Lower leg skin (tissue), 4 donors: ENCODE data around the gene CDK17. TPM values are rescaled to one million over a fixed set of nuclear protein-coding genes. Genes with fewer than 3 reads are reported as not detected.
"Not testable (repeated sequence)": the region's sequence is repeated elsewhere in the genome, so short reads cannot be mapped to it uniquely, and the experiment has no call there.

Experiments
- DNase-seq, 2 donors: peaks; one replicate each; pipeline ENCODE4 v3.0.0-alpha.2; 2019; ENCODE audit warnings: low spot score in 2 of 2
- H3K4me3 ChIP-seq: fragments of 200-600 bp; sonication (generic); 2 replicates; pipeline ENCODE4 v1.5.1; 2017; ENCODE audit warnings: mild to moderate bottlenecking, low read depth; ENCODE audit not compliant: poor library complexity, severe bottlenecking
- POLR2A ChIP-seq, 2 donors: fragments of 450-650 bp; IDR thresholded peaks; one replicate each; pipeline ENCODE4 v1.6.1; 2016 to 2017; ENCODE audit warnings: antibody characterized with exemption in 2 of 2, mild to moderate bottlenecking in 1 of 2, moderate library complexity in 1 of 2
- WGBS, 2 donors: methylation state at CpG; one replicate each; pipeline ENCODE4 v1.1.5; 2018; 5-methylcytosine and 5-hydroxymethylcytosine counted together
- intact Hi-C: fragments of 100-400 bp; cut with DNase I; formaldehyde crosslinking; loops from one replicate; pipeline ENCODE4 v1.15.0; 2023; ENCODE audit warnings: low total_unique reads
- total RNA-seq, 4 donors: library from RNA; depleted of rRNA; stranded (reverse); fragments of >200 nt; gene quantifications; one replicate each; pipeline ENCODE4 v1.1.0, GENCODE V29; 2016
- TF ChIP-seq, protein P1 (sequence below), 3 donors: fragments of 450-650 bp; IDR thresholded peaks; one replicate each; pipeline ENCODE4 v1.5.1; 2016; ENCODE audit warnings: antibody characterized with exemption in 3 of 3, mild to moderate bottlenecking in 3 of 3, moderate library complexity in 2 of 3

Gene CDK17
- total RNA-seq, 4 donors from 2014 or later, result 27.3 to 41.9 (median 30.8) TPM

DNA sequence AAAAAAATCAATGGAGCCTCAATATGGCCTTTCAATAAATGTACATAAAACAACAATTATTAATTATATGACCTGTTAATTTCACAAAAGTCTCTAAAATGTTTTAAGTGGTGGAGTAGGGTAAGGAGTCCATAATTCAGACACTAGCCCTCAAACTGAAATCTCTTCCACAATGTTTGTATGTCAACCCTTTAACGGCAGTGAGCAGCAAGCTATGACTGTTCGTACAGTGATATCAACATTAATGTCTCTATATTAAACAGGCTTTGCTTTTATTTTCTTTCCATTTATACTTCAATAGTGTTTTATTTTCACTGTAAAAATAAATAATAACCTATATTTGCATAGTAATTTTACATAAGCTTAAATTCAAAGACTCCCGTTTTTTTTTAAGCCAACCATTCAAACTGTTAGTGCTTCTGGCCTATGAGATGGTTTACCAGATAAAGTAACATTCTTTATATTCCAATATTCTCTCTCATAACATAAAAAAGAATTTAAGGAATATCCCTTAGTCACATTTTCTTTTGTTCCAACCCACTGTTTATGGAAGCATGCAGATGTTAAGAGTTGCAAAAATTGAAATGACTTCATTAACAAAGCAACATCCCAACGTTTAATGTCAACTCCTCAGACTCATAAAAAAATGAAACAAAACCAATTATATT, 2.3 kb downstream of the CDK17 start:
- TF ChIP-seq, protein P1, sequence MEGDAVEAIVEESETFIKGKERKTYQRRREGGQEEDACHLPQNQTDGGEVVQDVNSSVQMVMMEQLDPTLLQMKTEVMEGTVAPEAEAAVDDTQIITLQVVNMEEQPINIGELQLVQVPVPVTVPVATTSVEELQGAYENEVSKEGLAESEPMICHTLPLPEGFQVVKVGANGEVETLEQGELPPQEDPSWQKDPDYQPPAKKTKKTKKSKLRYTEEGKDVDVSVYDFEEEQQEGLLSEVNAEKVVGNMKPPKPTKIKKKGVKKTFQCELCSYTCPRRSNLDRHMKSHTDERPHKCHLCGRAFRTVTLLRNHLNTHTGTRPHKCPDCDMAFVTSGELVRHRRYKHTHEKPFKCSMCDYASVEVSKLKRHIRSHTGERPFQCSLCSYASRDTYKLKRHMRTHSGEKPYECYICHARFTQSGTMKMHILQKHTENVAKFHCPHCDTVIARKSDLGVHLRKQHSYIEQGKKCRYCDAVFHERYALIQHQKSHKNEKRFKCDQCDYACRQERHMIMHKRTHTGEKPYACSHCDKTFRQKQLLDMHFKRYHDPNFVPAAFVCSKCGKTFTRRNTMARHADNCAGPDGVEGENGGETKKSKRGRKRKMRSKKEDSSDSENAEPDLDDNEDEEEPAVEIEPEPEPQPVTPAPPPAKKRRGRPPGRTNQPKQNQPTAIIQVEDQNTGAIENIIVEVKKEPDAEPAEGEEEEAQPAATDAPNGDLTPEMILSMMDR (IDR thresholded peaks at IDR 0.05), result no peak
- TF ChIP-seq POLR2A (IDR thresholded peaks at IDR 0.05), result no peak
- no peak overlapping the region for H3K4me3 ChIP-seq
- intact Hi-C loops, result no loop called here
- no peak for DNase-seq
- 33 to 35% methylated on average over 4 of the region's 4 CpGs for WGBS, 2 donors

DNA sequence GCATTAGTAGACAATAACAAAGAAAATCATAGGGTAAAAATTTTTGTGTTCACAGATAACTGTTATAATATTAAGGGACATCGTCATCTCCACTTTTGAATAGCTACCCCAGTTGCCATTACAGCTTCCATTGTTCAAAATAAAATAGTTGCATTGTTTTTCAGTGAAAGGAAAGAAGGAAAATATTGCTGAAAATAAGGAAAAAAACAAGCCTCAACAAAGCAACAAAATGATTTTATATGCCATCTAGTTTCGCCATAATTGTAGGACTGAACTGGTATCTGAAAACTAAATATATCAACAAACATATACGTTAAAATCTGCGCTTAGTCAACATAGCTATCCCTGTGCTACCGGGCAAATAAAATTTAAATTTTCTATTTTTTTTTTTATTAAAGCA, 3.3 kb downstream of the CDK17 start:
- no peak for DNase-seq
- TF ChIP-seq POLR2A (IDR thresholded peaks at IDR 0.05), result no peak
- TF ChIP-seq, protein P1 (IDR thresholded peaks at IDR 0.05), result no peak
- intact Hi-C loops, result no loop called here
- no peak overlapping the region for H3K4me3 ChIP-seq
- 66 to 69% methylated on average over 5 of the region's 5 CpGs for WGBS, 2 donors

DNA sequence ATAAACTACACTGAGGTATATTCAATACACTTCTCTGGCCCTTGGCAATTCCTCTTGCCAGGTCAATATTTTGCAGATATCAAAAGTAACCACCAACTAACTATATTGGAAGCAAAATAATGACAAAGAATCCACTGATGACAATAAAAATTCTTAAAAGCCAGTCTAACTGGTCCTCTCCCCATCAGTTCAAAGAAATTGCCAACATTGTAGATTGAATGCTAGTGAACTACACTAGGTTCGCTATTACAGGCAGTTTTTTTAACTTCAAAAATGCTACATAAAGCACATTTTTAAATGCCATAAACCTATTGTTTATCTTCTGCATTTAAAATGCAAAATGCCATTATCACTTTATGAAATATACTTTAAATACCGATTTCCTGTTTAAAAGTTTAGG, 4.0 kb downstream of the CDK17 start:
- WGBS, 2 donors, result 90 to 91% methylated on average over 2 of the region's 2 CpGs

DNA sequence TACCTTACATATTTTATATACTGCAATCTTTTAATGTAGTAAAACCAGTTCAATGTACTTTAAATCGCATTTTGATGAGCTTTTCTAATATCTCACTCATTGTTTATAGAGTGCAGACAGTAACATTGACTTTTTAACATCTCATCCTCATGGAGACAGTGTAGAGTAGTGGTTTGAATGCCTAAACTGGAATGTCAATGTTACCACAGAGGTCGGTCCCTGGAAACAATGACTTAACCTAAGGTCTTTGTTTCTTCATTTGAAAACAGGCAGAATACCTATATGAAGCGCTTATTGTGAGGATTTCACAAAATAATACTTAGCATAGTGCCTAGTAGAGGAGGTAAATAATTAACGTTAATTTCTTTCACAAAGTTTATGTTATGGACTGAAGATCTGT, 5.0 kb downstream of the CDK17 start:
- WGBS, 2 donors, result 91 to 92% methylated on average over 4 of the region's 4 CpGs
- no peak overlapping the region for H3K4me3 ChIP-seq
- DNase-seq, result no peak
- TF ChIP-seq, protein P1 (IDR thresholded peaks at IDR 0.05), result no peak
- no peak for TF ChIP-seq POLR2A (IDR thresholded peaks at IDR 0.05)
- intact Hi-C loops, result no loop called here

More for the DNA sequence above, 4.0 kb downstream of the CDK17 start:
- H3K4me3 ChIP-seq, result no peak overlapping the region
- no peak for DNase-seq
- TF ChIP-seq, protein P1 (IDR thresholded peaks at IDR 0.05), result no peak
- no peak for TF ChIP-seq POLR2A (IDR thresholded peaks at IDR 0.05)
- intact Hi-C loops, result no loop called here

DNA sequence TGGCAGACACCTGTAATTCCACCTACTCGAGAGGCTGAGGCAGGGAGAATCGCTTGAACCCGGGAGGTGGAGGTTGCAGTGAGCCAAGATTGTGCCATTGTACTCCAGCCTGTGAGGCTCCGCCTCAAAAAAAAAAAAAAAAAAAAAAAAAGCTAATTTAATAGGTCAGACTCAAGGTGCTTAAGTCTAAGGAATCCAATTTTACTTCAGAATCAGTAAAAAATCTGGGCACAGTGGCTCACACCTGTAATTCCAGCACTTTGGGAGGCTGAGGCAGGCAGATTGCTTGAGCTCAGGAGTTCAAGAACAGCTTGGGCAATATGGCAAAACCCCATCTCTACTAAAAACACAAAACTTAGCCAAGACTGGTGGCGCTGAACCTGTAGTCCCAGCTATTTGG, 7.0 kb downstream of the CDK17 start:
- 78 to 84% methylated on average over 5 of the region's 5 CpGs for WGBS, 2 donors
- intact Hi-C loops, DNase-seq, H3K4me3 ChIP-seq: not testable (repeated sequence)

DNA sequence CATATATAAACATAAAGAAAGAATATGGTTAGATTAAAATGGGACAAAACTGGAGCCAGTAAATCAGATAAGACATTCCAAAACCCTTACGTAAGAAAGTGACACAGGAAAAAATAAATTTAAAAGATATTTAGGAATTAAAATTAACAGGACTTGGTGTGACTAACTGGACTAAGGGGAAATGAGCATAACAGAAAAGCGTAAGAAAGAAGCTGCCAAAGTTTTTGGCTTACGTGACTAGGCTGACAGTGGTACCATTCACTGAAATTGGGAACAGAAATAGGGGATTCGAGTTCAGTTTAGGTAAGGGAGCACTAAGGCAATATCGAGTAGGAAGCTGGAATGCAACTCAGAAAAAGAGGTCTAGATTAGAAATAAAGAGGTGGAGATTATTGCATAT, 7.8 kb downstream of the CDK17 start:
- WGBS, 2 donors, result 70 to 71% methylated on average over 5 of the region's 5 CpGs
- no peak overlapping the region for H3K4me3 ChIP-seq
- DNase-seq, result no peak
- intact Hi-C loops, result no loop called here
- no peak for TF ChIP-seq POLR2A (IDR thresholded peaks at IDR 0.05)
- TF ChIP-seq, protein P1 (IDR thresholded peaks at IDR 0.05), result no peak
